Neutrophil (primary cell): ENCODE results near the gene ABCG4.

Experiments used
- H3K27ac ChIP-seq: fragments of 200-600 bp; sonication (generic); 2 replicates; pipeline ENCODE4 v1.5.1; 2016; ENCODE audit warnings: mild to moderate bottlenecking, moderate library complexity
- H3K27me3 ChIP-seq: fragments of 200-600 bp; sonication (generic); 2 replicates; pipeline ENCODE4 v1.6.0; 2016; ENCODE audit warnings: mild to moderate bottlenecking
- H3K36me3 ChIP-seq: fragments of 200-600 bp; sonication (generic); 2 replicates; pipeline ENCODE4 v1.5.1; 2017
- H3K4me1 ChIP-seq, 2 experiments: fragments of 200-600 bp in 1 of 2; sonication (generic) in 1 of 2; 1 replicate in 1 of 2; 2 replicates in 1 of 2; pipeline versions ENCODE4 v1.5.1 to v1.6.1; 2013 to 2016; ENCODE audit warnings: low read depth in 1 of 2, low read length in 1 of 2, mild to moderate bottlenecking in 1 of 2, moderate library complexity in 1 of 2; ENCODE audit not compliant: control insufficient read depth in 1 of 2, insufficient read depth in 1 of 2
- H3K4me3 ChIP-seq, 2 experiments: fragments of 200-600 bp in 1 of 2; sonication (generic) in 1 of 2; 1 replicate in 1 of 2; 2 replicates in 1 of 2; pipeline ENCODE4 v1.5.1; 2013 to 2016; ENCODE audit warnings: low read depth in 1 of 2, low read length in 1 of 2, mild to moderate bottlenecking in 1 of 2, moderate library complexity in 1 of 2
- H3K9me3 ChIP-seq: fragments of 200-600 bp; sonication (generic); 2 replicates; pipeline ENCODE4 v1.5.1; 2016
- CTCF ChIP-seq: fragments of 200-600 bp; sonication (generic); IDR thresholded peaks from 2 replicates; pipeline ENCODE4 v1.5.1; 2016; ENCODE audit warnings: antibody characterized with exemption

Gene ABCG4

GRCh38 chr11:119209186-119209585 lies 60.3 kb downstream of the ABCG4 start:
- Histone ChIP-seq H3K27ac (no peak overlapping the region), H3K36me3 (peaks cover 4% of the 10 kb centered on the region), H3K4me1 (peaks cover 56% of the 10 kb centered on the region in 2 experiments), H3K9me3 (no peaks in the 10 kb centered on the region), H3K27me3 (no peaks in the 10 kb centered on the region), H3K4me3 (no peak overlapping the region)
- no peak for TF ChIP-seq CTCF

GRCh38 chr11:119210050-119210449 lies 61.2 kb downstream of the ABCG4 start:
- H3K36me3 ChIP-seq: peaks cover 4% of the 10 kb centered on the region
- H3K4me3 ChIP-seq: no peak overlapping the region
- H3K9me3 ChIP-seq: no peaks in the 10 kb centered on the region
- peak overlapping the region; percentile 58 for H3K27ac ChIP-seq
- no peaks in the 10 kb centered on the region for H3K27me3 ChIP-seq
- TF ChIP-seq CTCF: no peak
- peaks cover 47 to 48% of the 10 kb centered on the region in 2 experiments for H3K4me1 ChIP-seq
